ENCODE measurements around the gene UBTF. TPM values are rescaled to one million over a fixed set of nuclear protein-coding genes. Genes with fewer than 3 reads are reported as not detected.

UBTF gene
- total RNA-seq, 2 experiments from 2014 or later, result 127 to 162 TPM

GRCh38 chr17:44193326-44194084, 26.0 kb downstream of the UBTF start:
- ChIA-PET CTCF (interaction anchor here (0.7 kb wide), 1 partner anchor 250 kb away, joined by 3 read pairs; no protein-coding TSS in a partner anchor), POLR2A (no interaction called here)
- intact Hi-C loops (cut with DNase I, micrococcal nuclease), result no loop called here
- DNase-seq (no peak), ATAC-seq (no peak)
- Mint-ChIP-seq H3K4me3 (no peak overlapping the region), H3K4me1 (peaks cover 14% of the 10 kb centered on the region), H3K9me3 (ENCODE audit: low read depth) (no peaks in the 10 kb centered on the region), H3K27me3 (no peaks in the 10 kb centered on the region), H3K36me3 (ENCODE audit: low read depth) (peaks cover 30% of the 10 kb centered on the region), H3K27ac (no peak overlapping the region)

- Mint-ChIP-seq H3K4me1 (peaks cover 14% of the 10 kb centered on the region), H3K9me3 (ENCODE audit: low read depth) (no peaks in the 10 kb centered on the region), H3K4me3 (no peak overlapping the region), H3K27ac (peak overlapping the region; percentile 25), H3K27me3 (no peaks in the 10 kb centered on the region), H3K36me3 (ENCODE audit: low read depth) (peaks cover 27% of the 10 kb centered on the region)
- ChIA-PET CTCF (no interaction called here), POLR2A (no interaction called here)
- ATAC-seq (no peak), DNase-seq (no peak)
- intact Hi-C loops (cut with DNase I, micrococcal nuclease), result no loop called here
These were observed 26.7 kb downstream of the UBTF start for GRCh38 chr17:44192750-44193149.

- DNase-seq (no peak), ATAC-seq (no peak)
- H3K9me3 Mint-ChIP-seq (ENCODE audit: low read depth), result no peaks in the 10 kb centered on the region
- peaks cover 22% of the 10 kb centered on the region for H3K36me3 Mint-ChIP-seq (ENCODE audit: low read depth)
- no peak overlapping the region for H3K27ac Mint-ChIP-seq
- intact Hi-C loops (cut with DNase I, micrococcal nuclease), result no loop called here
- H3K4me3 Mint-ChIP-seq, result no peak overlapping the region
- ChIA-PET CTCF (interaction anchor here (0.5 kb wide), 1 partner anchor 478 kb away, joined by 6 read pairs; no protein-coding TSS in a partner anchor), POLR2A (interaction anchor here (0.6 kb wide), 1 partner anchor 34 kb away, joined by 8 read pairs; no protein-coding TSS in a partner anchor)
- H3K4me1 Mint-ChIP-seq, result peaks cover 12% of the 10 kb centered on the region
- no peaks in the 10 kb centered on the region for H3K27me3 Mint-ChIP-seq
These were observed 27.5 kb downstream of the UBTF start for GRCh38 chr17:44191941-44192496.

- intact Hi-C loops (cut with DNase I, micrococcal nuclease), result no loop called here
- ChIA-PET POLR2A (interaction anchor here (0.6 to 0.8 kb wide), 2 partner anchors 19 to 140 kb away, joined by 3 read pairs; no protein-coding TSS in a partner anchor), CTCF (no interaction called here)
- Mint-ChIP-seq H3K27me3 (no peaks in the 10 kb centered on the region), H3K27ac (peak overlapping the region; percentile 42), H3K4me1 (peaks cover 10% of the 10 kb centered on the region), H3K9me3 (ENCODE audit: low read depth) (no peaks in the 10 kb centered on the region), H3K36me3 (ENCODE audit: low read depth) (peaks cover 20% of the 10 kb centered on the region), H3K4me3 (no peak overlapping the region)
- ATAC-seq, result no peak
- no peak for DNase-seq
These were observed 28.1 kb downstream of the UBTF start for GRCh38 chr17:44191369-44191768.

GRCh38 chr17:44190481-44190880, 29.0 kb downstream of the UBTF start:
- no peak for ATAC-seq
- H3K4me3 Mint-ChIP-seq, result no peak overlapping the region
- ChIA-PET POLR2A (interaction anchor here (0.6 to 0.8 kb wide), 2 partner anchors 20 to 881 kb away, joined by 3 read pairs; no protein-coding TSS in a partner anchor), CTCF (no interaction called here)
- no peak overlapping the region for H3K27ac Mint-ChIP-seq
- peaks cover 14% of the 10 kb centered on the region for H3K4me1 Mint-ChIP-seq
- H3K9me3 Mint-ChIP-seq (ENCODE audit: low read depth), result no peaks in the 10 kb centered on the region
- no peak for DNase-seq
- no peaks in the 10 kb centered on the region for H3K27me3 Mint-ChIP-seq
- peaks cover 22% of the 10 kb centered on the region for H3K36me3 Mint-ChIP-seq (ENCODE audit: low read depth)
- intact Hi-C loops (cut with DNase I, micrococcal nuclease), result no loop called here

- Mint-ChIP-seq H3K9me3 (ENCODE audit: low read depth) (no peaks in the 10 kb centered on the region), H3K36me3 (ENCODE audit: low read depth) (peaks cover 15% of the 10 kb centered on the region), H3K27ac (peak overlapping the region; percentile 100), H3K4me1 (peaks cover 23% of the 10 kb centered on the region), H3K4me3 (peak overlapping the region; percentile 99), H3K27me3 (no peaks in the 10 kb centered on the region)
- DNase-seq (no peak), ATAC-seq (no peak)
- POLR2A ChIA-PET, result interaction anchor here (0.6 to 1.0 kb wide), 2 partner anchors 9 to 245 kb away, joined by 4 to 8 read pairs; no protein-coding TSS in a partner anchor
- intact Hi-C loops (cut with DNase I, micrococcal nuclease), result loop anchor here in 1 of 2 experiments (5.0 kb wide), 1 partner anchor 959 kb away; the partner anchor contains the start of gene HEXIM1
- CTCF ChIA-PET, result interaction anchor here (0.5 to 2.4 kb wide), 6 partner anchors 9 to 1162 kb away, joined by 3 to 8 read pairs (median 4); partner anchors contain the start of gene NBR1
These were observed 30.7 kb downstream of the UBTF start for GRCh38 chr17:44188576-44189403.

- intact Hi-C loops (cut with DNase I, micrococcal nuclease), result loop anchor here (2.0 to 5.0 kb wide), 2 partner anchors 65 to 960 kb away; partner anchors contain the start of genes HDAC5 (in 1 of the 2) and HEXIM1 (in 1 of the 2)
- Mint-ChIP-seq H3K4me3 (peak overlapping the region; percentile 99), H3K4me1 (peaks cover 28% of the 10 kb centered on the region), H3K9me3 (ENCODE audit: low read depth) (no peaks in the 10 kb centered on the region), H3K27me3 (no peaks in the 10 kb centered on the region), H3K36me3 (ENCODE audit: low read depth) (peaks cover 17% of the 10 kb centered on the region), H3K27ac (peak overlapping the region; percentile 100)
- ATAC-seq, result peak; percentile 62
- peak; percentile 50 for DNase-seq
- CTCF ChIA-PET, result interaction anchor here (0.5 to 2.8 kb wide), 13 partner anchors 11 to 421 kb away, joined by 3 to 28 read pairs (median 6); partner anchors contain the start of genes GRN and HDAC5
- POLR2A ChIA-PET, result interaction anchor here (1.0 to 2.9 kb wide), 6 partner anchors 11 to 140 kb away, joined by 3 to 20 read pairs (median 6); partner anchors contain the start of gene HDAC5
These were observed 32.2 kb downstream of the UBTF start for GRCh38 chr17:44187131-44187899.

GRCh38 chr17:44186307-44187130, 33.0 kb downstream of the UBTF start, which contains the start of gene TMUB2:
Gene TMUB2 (plus strand): TSS chr17:44186972. CDS start chr17:44187709, 737 bp downstream.
- peaks cover 32% of the 10 kb centered on the region for H3K4me1 Mint-ChIP-seq
- peak within 1 kb of the TSS; percentile 100 for H3K27ac Mint-ChIP-seq
- H3K9me3 Mint-ChIP-seq (ENCODE audit: low read depth), result no peaks in the 10 kb centered on the region
- ATAC-seq, result peak; percentile 92
- peaks cover 25% of the 10 kb centered on the region for H3K36me3 Mint-ChIP-seq (ENCODE audit: low read depth)
- CTCF ChIA-PET, result interaction anchor here (0.5 to 2.8 kb wide), 22 partner anchors 12 to 875 kb away, joined by 3 to 28 read pairs (median 4); partner anchors contain the start of genes GRN, HDAC5 and HROB
- intact Hi-C loops (cut with DNase I, micrococcal nuclease), result loop anchor here (1.0 to 5.0 kb wide), 17 partner anchors 13 to 975 kb away; partner anchors contain the start of genes HDAC5 (in 2 of the 2), HROB (in 2 of the 2), ATXN7L3 (in 1 of the 2) and G6PC3 (in 1 of the 2)
- DNase-seq, result peak; percentile 100
- H3K4me3 Mint-ChIP-seq, result peak within 1 kb of the TSS; percentile 99
- POLR2A ChIA-PET, result interaction anchor here (0.6 to 2.9 kb wide), 8 partner anchors 10 to 176 kb away, joined by 3 to 20 read pairs (median 6); partner anchors contain the start of gene HDAC5
- no peaks in the 10 kb centered on the region for H3K27me3 Mint-ChIP-seq

- Mint-ChIP-seq H3K4me3 (peak overlapping the region; percentile 19), H3K4me1 (peaks cover 32% of the 10 kb centered on the region), H3K27me3 (no peaks in the 10 kb centered on the region), H3K9me3 (ENCODE audit: low read depth) (no peaks in the 10 kb centered on the region), H3K36me3 (ENCODE audit: low read depth) (peaks cover 16% of the 10 kb centered on the region), H3K27ac (no peak overlapping the region)
- intact Hi-C loops (cut with DNase I, micrococcal nuclease), result no loop called here
- no peak for DNase-seq
- ChIA-PET POLR2A (interaction anchor here (0.6 to 2.9 kb wide), 3 partner anchors 26 to 327 kb away, joined by 3 to 20 read pairs (median 7); no protein-coding TSS in a partner anchor), CTCF (interaction anchor here (0.6 to 2.8 kb wide), 8 partner anchors 10 to 190 kb away, joined by 3 to 17 read pairs (median 4); partner anchors contain the start of genes GRN and HDAC5)
- no peak for ATAC-seq
These were observed 35.2 kb downstream of the UBTF start for GRCh38 chr17:44184212-44184810.

Data from activated CD4-positive, alpha-beta T cell treated with anti-CD3 and anti-CD28 coated beads for 36 hours (primary cell).